Dendritic cell treated with granulocyte-macrophage colony-stimulating factor and Interleukin-4, amounts not matched to agents 40 ng/mL and 50 ng/mL, for 4 days (primary cell): ENCODE results near the gene CXCL6.

Source experiments
- H3K27ac Mint-ChIP-seq: one replicate; pipeline ENCODE4 v1.8.0; 2022; ENCODE audit warnings: mild to moderate bottlenecking, mixed read lengths
- H3K27me3 Mint-ChIP-seq: one replicate; pipeline ENCODE4 v1.8.0; 2022; ENCODE audit warnings: mild to moderate bottlenecking, mixed read lengths
- H3K36me3 Mint-ChIP-seq: one replicate; pipeline ENCODE4 v1.8.0; 2022; ENCODE audit warnings: low read depth, mixed read lengths
- H3K4me1 Mint-ChIP-seq: one replicate; pipeline ENCODE4 v1.8.0; 2022; ENCODE audit warnings: low read depth, mixed read lengths
- H3K4me3 Mint-ChIP-seq: one replicate; pipeline ENCODE4 v1.8.0; 2022; ENCODE audit warnings: mild to moderate bottlenecking, moderate library complexity, mixed read lengths
- H3K9me3 Mint-ChIP-seq: one replicate; pipeline ENCODE4 v1.8.0; 2022; ENCODE audit warnings: mixed read lengths
- intact Hi-C: fragments of 100-400 bp; cut with micrococcal nuclease; formaldehyde crosslinking; loops from one replicate; pipeline ENCODE4 v1.15.0; 2022

The CXCL6 gene

DNA sequence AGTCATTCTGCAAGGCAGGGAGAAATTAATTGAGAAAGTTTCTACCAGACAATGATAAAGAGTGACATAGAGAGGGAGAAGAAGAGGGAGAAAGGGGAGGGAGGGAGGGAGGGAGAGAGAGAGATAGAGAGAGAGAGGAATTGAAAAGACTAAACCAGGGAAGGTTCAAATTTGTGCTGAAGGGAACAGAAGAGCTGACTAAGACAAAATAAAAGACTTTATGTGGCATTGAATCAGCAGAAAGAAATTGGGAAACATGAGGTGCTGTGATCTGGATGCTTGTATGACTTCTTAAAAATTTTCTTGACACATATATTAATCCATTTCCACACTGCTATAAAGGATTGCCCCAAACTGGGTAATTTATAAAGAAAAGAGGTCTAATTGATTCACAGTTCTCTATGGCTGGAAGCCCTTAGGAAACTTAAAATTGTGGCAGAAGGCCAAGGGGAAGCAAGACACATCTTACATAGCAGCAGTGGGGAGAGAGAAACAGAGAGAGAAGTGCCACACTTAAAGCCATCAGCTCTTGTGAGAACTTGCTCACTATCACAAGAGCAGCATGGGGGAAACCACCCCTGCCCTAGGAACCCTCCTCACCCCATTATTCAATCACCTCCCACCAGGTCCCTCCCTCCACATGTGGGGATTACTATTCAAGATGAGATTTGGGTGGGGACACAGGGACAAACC lies 13.5 kb upstream of the CXCL6 start:
- no peak overlapping the region for H3K4me3 Mint-ChIP-seq
- H3K27me3 Mint-ChIP-seq, result no peaks in the 10 kb centered on the region
- H3K4me1 Mint-ChIP-seq, result peaks cover 27% of the 10 kb centered on the region
- intact Hi-C loops, result no loop called here
- H3K9me3 Mint-ChIP-seq, result peaks cover 14% of the 10 kb centered on the region
- peaks cover 4% of the 10 kb centered on the region for H3K36me3 Mint-ChIP-seq
- no peak overlapping the region for H3K27ac Mint-ChIP-seq

DNA sequence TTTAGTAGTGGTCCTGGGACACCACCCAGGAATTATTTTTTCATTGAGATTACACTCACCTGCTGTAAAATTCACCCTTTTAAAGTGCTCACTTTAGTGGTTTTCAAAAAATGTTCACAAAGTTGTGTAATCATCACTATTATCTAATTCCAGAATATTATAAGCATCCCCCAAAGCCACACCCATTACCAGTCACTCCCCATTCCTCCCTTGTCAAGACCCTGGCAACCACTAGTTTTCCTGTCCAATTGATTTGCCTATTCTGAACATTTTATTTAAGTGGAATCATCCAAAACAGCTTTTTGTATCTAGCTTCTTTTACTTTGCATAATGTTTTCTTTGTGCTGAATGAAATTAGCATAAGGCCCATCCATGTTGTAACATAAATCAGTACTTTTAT lies 12.7 kb upstream of the CXCL6 start:
- Mint-ChIP-seq H3K27ac (no peak overlapping the region), H3K27me3 (no peaks in the 10 kb centered on the region), H3K9me3 (peaks cover 17% of the 10 kb centered on the region), H3K4me3 (no peak overlapping the region), H3K4me1 (peaks cover 27% of the 10 kb centered on the region), H3K36me3 (peaks cover 6% of the 10 kb centered on the region)
- intact Hi-C loops, result no loop called here

DNA sequence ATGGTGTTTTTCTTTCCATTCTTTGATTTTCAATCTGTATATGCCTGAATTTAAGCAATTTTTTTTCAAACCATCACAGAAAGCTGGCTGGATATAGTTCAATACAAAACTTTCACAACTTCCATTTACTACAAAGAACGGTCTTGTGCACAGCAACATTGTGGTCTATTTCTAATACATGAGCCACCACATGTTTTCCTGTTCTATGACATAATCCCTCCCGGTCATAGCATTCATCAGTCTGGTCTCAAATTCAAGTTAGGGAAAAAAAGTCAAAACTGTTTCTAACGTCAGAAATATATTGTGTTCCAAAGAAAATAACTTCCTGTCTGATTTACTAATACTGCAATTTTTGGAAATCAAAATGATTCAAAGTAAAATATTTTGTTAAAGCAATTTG lies 7.5 kb upstream of the CXCL6 start:
- Mint-ChIP-seq H3K27me3 (no peaks in the 10 kb centered on the region), H3K4me1 (peaks cover 12% of the 10 kb centered on the region), H3K4me3 (no peak overlapping the region), H3K9me3 (peaks cover 17% of the 10 kb centered on the region), H3K36me3 (peaks cover 6% of the 10 kb centered on the region), H3K27ac (no peak overlapping the region)
- intact Hi-C loops, result no loop called here

GRCh38 chr4:73831569-73831968 lies 4.9 kb upstream of the CXCL6 start:
- peaks cover 6% of the 10 kb centered on the region for H3K27me3 Mint-ChIP-seq
- H3K36me3 Mint-ChIP-seq, result peaks cover 6% of the 10 kb centered on the region
- peaks cover 17% of the 10 kb centered on the region for H3K4me1 Mint-ChIP-seq
- intact Hi-C loops, result no loop called here
- H3K4me3 Mint-ChIP-seq, result no peak overlapping the region
- H3K9me3 Mint-ChIP-seq, result peaks cover 17% of the 10 kb centered on the region
- H3K27ac Mint-ChIP-seq, result no peak overlapping the region

DNA sequence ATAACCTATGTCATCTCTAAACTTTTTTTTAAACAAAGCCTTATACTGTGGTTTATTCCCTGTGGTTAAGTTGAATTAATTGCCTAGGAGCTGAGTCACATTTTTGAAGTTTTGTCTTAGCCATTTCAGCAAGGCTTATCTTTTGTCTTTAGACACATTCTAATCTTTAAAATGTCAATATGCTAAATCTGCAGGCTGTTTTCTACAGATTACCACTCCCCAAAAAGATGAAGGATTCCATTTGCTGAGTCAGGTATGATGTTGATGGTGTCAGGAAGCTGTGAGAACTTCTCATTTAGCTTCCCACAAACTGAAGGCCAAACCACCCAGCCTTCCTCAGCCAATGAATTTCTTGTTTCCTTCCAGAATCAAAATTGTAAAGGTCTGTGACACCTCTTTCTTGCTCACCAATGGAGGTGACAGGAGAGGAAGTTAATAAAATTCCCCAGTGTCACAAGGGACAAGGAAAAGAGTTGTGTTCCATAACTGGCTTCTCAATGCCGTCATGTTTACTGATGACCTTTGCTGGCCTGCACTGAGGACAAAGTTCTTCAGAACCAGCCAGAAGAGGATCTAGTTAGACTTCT lies 3.7 kb upstream of the CXCL6 start:
- intact Hi-C loops, result no loop called here
- Mint-ChIP-seq H3K4me1 (peaks cover 22% of the 10 kb centered on the region), H3K36me3 (peaks cover 3% of the 10 kb centered on the region), H3K27ac (no peak overlapping the region), H3K4me3 (no peak overlapping the region), H3K27me3 (peaks cover 10% of the 10 kb centered on the region), H3K9me3 (peaks cover 5% of the 10 kb centered on the region)

- intact Hi-C loops, result no loop called here
These were observed 2.6 kb downstream of the CXCL6 start for GRCh38 chr4:73839071-73839470.

DNA sequence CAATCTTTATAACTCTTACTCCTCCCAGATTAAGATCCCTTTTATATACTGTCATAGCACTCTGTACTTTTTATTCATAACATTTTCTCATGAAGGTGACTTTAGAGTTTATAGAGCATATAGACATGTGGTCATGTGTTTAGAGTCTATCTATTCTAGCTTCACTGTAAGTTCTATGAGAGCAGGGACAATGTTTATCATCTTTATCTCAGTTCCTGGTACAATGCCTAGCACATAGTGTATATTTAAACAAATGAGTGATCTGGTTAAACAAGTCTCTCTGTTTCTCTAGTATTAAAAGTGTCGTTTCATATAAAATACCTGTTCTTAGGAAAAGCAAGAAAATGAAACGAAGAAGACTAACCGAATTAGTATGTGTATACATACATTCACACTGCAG lies 3.2 kb downstream of the CXCL6 start:
- Mint-ChIP-seq H3K27me3 (peaks cover 15% of the 10 kb centered on the region), H3K4me1 (peaks cover 24% of the 10 kb centered on the region), H3K27ac (no peak overlapping the region)

More at GRCh38 chr4:73839071-73839470, 2.6 kb downstream of the CXCL6 start:
- Mint-ChIP-seq H3K36me3 (no peaks in the 10 kb centered on the region), H3K9me3 (no peaks in the 10 kb centered on the region), H3K4me1 (peaks cover 18% of the 10 kb centered on the region), H3K4me3 (no peak overlapping the region), H3K27me3 (peaks cover 15% of the 10 kb centered on the region), H3K27ac (no peak overlapping the region)

DNA sequence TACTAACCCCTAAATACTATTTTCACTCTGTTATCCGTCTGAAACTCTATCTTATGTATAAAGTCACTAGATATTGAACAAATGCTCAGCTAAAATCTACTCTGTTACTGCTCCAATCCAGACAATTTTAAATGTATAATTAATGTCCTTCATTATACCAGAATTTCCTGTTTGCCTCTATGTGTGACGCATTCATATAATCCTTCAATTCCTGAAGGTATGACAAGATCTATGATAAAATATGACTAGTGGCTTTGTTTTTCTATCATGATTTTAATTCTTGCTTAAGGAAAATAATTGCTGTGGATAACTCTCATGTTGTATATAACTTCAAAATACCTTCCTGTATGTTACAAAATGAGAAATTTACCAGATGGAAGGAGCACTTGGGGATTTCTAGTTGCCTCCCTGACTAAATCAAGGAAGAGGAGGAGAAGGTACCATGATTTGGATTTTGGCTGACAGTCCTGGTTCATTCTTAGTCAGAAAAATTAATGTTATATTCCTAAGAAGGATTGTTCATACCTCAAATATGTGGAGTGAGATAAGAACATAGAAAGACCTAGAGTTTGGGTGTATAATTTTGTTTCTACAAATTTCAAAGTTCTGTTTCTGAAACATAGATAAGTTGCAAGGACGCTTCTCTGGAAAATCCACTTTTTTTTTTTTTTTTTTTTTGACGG lies 4.9 kb downstream of the CXCL6 start:
- Mint-ChIP-seq H3K27me3 (peaks cover 11% of the 10 kb centered on the region), H3K9me3 (no peaks in the 10 kb centered on the region), H3K4me1 (peaks cover 21% of the 10 kb centered on the region), H3K4me3 (no peak overlapping the region), H3K27ac (no peak overlapping the region), H3K36me3 (no peaks in the 10 kb centered on the region)
- intact Hi-C loops, result no loop called here

More for the DNA sequence above, 3.2 kb downstream of the CXCL6 start:
- Mint-ChIP-seq H3K4me3 (no peak overlapping the region), H3K9me3 (no peaks in the 10 kb centered on the region), H3K36me3 (no peaks in the 10 kb centered on the region)
- intact Hi-C loops, result no loop called here

DNA sequence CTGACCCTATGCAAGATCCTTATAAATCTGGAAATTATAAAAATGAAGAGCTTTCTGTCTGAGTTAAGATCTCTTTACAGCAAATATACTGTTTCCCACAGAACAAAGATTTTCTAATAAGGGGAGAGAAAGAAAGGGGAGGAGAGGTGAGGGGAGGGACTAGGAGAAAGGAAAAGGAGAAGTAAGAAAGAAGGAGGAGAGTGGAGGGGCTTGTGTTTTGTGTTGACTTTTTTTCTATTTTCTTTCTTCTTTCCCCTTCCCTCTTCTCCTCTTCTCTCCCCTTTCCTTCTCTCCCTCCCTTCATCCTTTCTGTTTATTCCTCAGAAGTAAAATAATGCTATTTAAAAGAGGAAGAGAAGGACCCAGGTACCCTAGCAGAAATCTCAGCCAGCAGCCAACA lies 6.2 kb downstream of the CXCL6 start:
- Mint-ChIP-seq H3K27ac (no peak overlapping the region), H3K36me3 (no peaks in the 10 kb centered on the region), H3K9me3 (no peaks in the 10 kb centered on the region)

DNA sequence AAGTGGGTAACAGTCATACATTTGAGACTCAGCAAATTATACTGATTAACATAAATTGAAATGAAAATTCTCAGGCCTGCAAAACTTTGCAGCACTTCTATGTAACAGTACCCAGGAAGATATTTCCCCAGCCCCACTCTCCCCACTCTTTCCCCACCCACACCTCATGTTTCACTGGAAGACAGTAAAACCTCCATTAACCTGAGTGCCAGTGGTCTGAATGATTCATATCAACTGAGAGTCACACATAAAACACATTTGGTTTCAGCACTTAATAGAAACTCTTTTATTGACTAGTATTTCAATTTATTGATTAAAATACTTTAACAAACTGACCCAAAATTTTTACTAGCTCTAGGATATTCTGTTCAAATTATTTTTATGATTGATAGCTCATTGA lies 6.9 kb downstream of the CXCL6 start:
- intact Hi-C loops, result no loop called here

More for the DNA sequence above, 6.2 kb downstream of the CXCL6 start:
- peaks cover 5% of the 10 kb centered on the region for H3K27me3 Mint-ChIP-seq
- peaks cover 20% of the 10 kb centered on the region for H3K4me1 Mint-ChIP-seq
- H3K4me3 Mint-ChIP-seq, result no peak overlapping the region
- intact Hi-C loops, result no loop called here

GRCh38 chr4:73844345-73844744 lies 7.9 kb downstream of the CXCL6 start:
- no peaks in the 10 kb centered on the region for H3K36me3 Mint-ChIP-seq
- intact Hi-C loops, result no loop called here
- no peaks in the 10 kb centered on the region for H3K9me3 Mint-ChIP-seq
- H3K4me3 Mint-ChIP-seq, result no peak overlapping the region
- H3K27ac Mint-ChIP-seq, result peak overlapping the region; percentile 48
- peaks cover 25% of the 10 kb centered on the region for H3K4me1 Mint-ChIP-seq
- peaks cover 3% of the 10 kb centered on the region for H3K27me3 Mint-ChIP-seq

More for the DNA sequence above, 6.9 kb downstream of the CXCL6 start:
- H3K4me1 Mint-ChIP-seq, result peaks cover 25% of the 10 kb centered on the region
- H3K36me3 Mint-ChIP-seq, result no peaks in the 10 kb centered on the region
- H3K27me3 Mint-ChIP-seq, result peaks cover 5% of the 10 kb centered on the region
- H3K27ac Mint-ChIP-seq, result no peak overlapping the region
- no peak overlapping the region for H3K4me3 Mint-ChIP-seq
- no peaks in the 10 kb centered on the region for H3K9me3 Mint-ChIP-seq

- H3K4me3 Mint-ChIP-seq, result no peak overlapping the region
- H3K27ac Mint-ChIP-seq, result peak overlapping the region; percentile 48
- no peaks in the 10 kb centered on the region for H3K9me3 Mint-ChIP-seq
- H3K27me3 Mint-ChIP-seq, result no peaks in the 10 kb centered on the region
- H3K36me3 Mint-ChIP-seq, result no peaks in the 10 kb centered on the region
- intact Hi-C loops, result no loop called here
- H3K4me1 Mint-ChIP-seq, result peaks cover 25% of the 10 kb centered on the region
These were observed 8.3 kb downstream of the CXCL6 start for GRCh38 chr4:73844806-73845205.

DNA sequence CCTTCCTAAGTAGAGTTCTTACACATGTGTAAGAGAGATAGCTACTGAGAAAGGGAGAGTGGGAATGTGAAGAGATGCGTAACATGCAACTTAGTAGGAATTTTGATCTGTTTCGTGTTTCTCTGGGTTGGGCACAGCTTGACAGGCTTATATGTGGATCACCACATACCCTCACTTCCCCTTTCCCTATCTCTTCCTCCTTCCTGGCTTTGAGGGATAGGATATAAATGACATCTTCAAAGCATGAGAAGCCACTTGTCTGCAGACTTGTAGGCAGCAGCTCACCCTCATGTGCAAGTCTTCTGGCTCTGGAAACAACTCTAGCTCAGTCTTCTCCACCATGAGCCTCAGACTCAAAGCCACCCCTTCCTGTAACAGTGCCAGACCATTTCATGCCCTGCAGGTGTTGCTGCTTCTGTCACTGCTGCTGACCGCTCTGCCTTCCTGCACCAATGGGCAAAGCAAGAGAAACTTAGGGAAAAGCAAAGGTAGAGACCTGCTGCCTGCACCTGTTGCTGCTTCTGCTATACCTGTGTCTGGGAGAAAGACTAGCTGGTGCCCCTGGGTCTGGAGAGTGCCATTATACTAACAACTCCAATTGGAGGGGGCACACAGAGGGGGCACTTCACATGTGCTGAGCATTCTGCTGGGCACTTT lies 11.2 kb downstream of the CXCL6 start:
- intact Hi-C loops, result no loop called here
- no peak overlapping the region for H3K27ac Mint-ChIP-seq
- no peaks in the 10 kb centered on the region for H3K36me3 Mint-ChIP-seq
- peaks cover 22% of the 10 kb centered on the region for H3K4me1 Mint-ChIP-seq
- H3K4me3 Mint-ChIP-seq, result no peak overlapping the region
- H3K9me3 Mint-ChIP-seq, result no peaks in the 10 kb centered on the region
- H3K27me3 Mint-ChIP-seq, result peaks cover 2% of the 10 kb centered on the region

GRCh38 chr4:73848183-73848777 lies 11.8 kb downstream of the CXCL6 start:
- Mint-ChIP-seq H3K27me3 (peaks cover 5% of the 10 kb centered on the region), H3K36me3 (no peaks in the 10 kb centered on the region)

More at GRCh38 chr4:73848183-73848777, 11.8 kb downstream of the CXCL6 start:
- H3K4me3 Mint-ChIP-seq, result no peak overlapping the region
- intact Hi-C loops, result no loop called here
- peaks cover 20% of the 10 kb centered on the region for H3K4me1 Mint-ChIP-seq
- no peaks in the 10 kb centered on the region for H3K9me3 Mint-ChIP-seq
- H3K27ac Mint-ChIP-seq, result no peak overlapping the region
